GM12874 (cell line): ENCODE data around the gene KLC1.

Experiments
- CTCF ChIP-seq: IDR thresholded peaks from 2 replicates; pipeline ENCODE4 v1.5.1; 2011; ENCODE audit warnings: low read depth, mild to moderate bottlenecking, control low read depth, low read length, moderate library complexity; ENCODE audit not compliant: insufficient read depth

The KLC1 gene

GRCh38 chr14:103663506-103663905, 34.5 kb downstream of the KLC1 start:
- no peak for TF ChIP-seq CTCF

- no peak for TF ChIP-seq CTCF
Observed at GRCh38 chr14:103667671-103668070, 38.7 kb downstream of the KLC1 start.

- TF ChIP-seq CTCF, result no peak
Observed at GRCh38 chr14:103668117-103668516, 39.1 kb downstream of the KLC1 start.

GRCh38 chr14:103669370-103669769, 40.4 kb downstream of the KLC1 start:
- TF ChIP-seq CTCF, result no peak

- no peak for TF ChIP-seq CTCF
Observed at GRCh38 chr14:103671911-103672310, 42.9 kb downstream of the KLC1 start.

GRCh38 chr14:103675957-103676356, 46.9 kb downstream of the KLC1 start:
- TF ChIP-seq CTCF, result no peak

GRCh38 chr14:103676881-103677675, 48.1 kb downstream of the KLC1 start:
- no peak for TF ChIP-seq CTCF
